ENCODE measurements around the gene DRAP1. TPM values are rescaled to one million over a fixed set of nuclear protein-coding genes. Genes with fewer than 3 reads are reported as not detected.

The DRAP1 gene
- total and polyA plus RNA-seq, 9 of the 15 experiments (the other 6 are each of a cell fraction or from before 2014, with no cell fraction given) = 9.6 to 200 (median 92.9) TPM

DNA sequence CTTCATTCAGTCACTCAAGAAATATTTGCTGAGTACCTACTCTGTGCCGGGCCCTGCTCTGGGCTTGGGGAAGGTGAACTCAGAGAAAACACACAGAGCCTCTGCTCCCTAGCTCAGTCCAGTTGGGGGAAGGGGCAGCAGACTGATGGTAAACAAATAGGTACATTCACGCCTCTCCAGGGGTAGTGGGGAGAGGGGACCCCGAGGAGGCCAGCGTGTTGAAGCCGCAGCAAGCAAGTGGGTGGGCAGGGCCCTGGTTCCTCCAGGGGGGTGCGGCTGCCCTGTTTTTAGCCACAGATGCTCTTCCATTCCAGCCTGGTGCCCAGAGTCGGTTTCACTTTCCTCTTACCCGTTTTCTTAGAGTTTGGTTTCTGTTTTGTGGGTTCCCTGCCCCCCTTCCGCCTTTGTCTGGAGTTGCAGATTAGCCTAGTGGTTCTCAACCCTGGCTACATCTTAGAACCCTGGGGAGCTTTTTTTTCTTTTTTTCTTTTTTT, 8.7 kb downstream of the DRAP1 start (continued):
- TF ChIP-seq ZNF175 (CRISPR knock-in tag; IDR thresholded peaks at IDR 0.05; ENCODE audit: low read depth) = no peak
- no peak for TF ChIP-seq MECOM (CRISPR knock-in tag; IDR thresholded peaks at IDR 0.05)
- TF ChIP-seq CBX5 (IDR thresholded peaks at IDR 0.05; ENCODE audit: borderline replicate concordance, low read depth) = no peak
- no peak for TF ChIP-seq MAFF (IDR thresholded peaks at IDR 0.05; ENCODE audit: low read length)
- no peak for TF ChIP-seq ELK3 (CRISPR knock-in tag; IDR thresholded peaks at IDR 0.05)
- TF ChIP-seq HNRNPK (IDR thresholded peaks at IDR 0.05; ENCODE audit: low read depth, low read length, poor library complexity, severe bottlenecking) = no peak
- TF ChIP-seq ZBTB2 (IDR thresholded peaks at IDR 0.05) = peak; percentile 19; the same call in 1 of the 2 replicates
- no peak for TF ChIP-seq CCAR2 (IDR thresholded peaks at IDR 0.05; ENCODE audit: low read depth, low read length)
- TF ChIP-seq, protein P1, sequence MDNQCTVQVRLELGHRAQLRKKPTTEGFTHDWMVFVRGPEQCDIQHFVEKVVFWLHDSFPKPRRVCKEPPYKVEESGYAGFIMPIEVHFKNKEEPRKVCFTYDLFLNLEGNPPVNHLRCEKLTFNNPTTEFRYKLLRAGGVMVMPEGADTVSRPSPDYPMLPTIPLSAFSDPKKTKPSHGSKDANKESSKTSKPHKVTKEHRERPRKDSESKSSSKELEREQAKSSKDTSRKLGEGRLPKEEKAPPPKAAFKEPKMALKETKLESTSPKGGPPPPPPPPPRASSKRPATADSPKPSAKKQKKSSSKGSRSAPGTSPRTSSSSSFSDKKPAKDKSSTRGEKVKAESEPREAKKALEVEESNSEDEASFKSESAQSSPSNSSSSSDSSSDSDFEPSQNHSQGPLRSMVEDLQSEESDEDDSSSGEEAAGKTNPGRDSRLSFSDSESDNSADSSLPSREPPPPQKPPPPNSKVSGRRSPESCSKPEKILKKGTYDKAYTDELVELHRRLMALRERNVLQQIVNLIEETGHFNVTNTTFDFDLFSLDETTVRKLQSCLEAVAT (IDR thresholded peaks at IDR 0.05) = 0 out of 4 replicates have a peak, but pooled peaks of 1 of the 2 experiments have one; percentile 54
- no peak for TF ChIP-seq ZEB2 (IDR thresholded peaks at IDR 0.05)
- TF ChIP-seq SRSF7 (optimal IDR thresholded peaks at IDR 0.05; ENCODE audit: low read depth, low read length) = no peak
- TF ChIP-seq PKNOX1 (IDR thresholded peaks at IDR 0.05) = no peak
- TF ChIP-seq, protein P2, sequence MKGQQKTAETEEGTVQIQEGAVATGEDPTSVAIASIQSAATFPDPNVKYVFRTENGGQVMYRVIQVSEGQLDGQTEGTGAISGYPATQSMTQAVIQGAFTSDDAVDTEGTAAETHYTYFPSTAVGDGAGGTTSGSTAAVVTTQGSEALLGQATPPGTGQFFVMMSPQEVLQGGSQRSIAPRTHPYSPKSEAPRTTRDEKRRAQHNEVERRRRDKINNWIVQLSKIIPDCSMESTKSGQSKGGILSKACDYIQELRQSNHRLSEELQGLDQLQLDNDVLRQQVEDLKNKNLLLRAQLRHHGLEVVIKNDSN (CRISPR knock-in tag; IDR thresholded peaks at IDR 0.05) = no peak
- peak; percentile 71; the same call in 1 of the 2 replicates for TF ChIP-seq ZNF592 (IDR thresholded peaks at IDR 0.05)
- no peak for TF ChIP-seq CBX1 (IDR thresholded peaks at IDR 0.05; ENCODE audit: low read depth)
- peak; percentile 55; the same call in 1 of the 2 replicates for TF ChIP-seq NFRKB (IDR thresholded peaks at IDR 0.05; ENCODE audit: low read depth)
- 0 out of 2 replicates have a peak, but pooled peaks have one; percentile 55 for TF ChIP-seq MTA1 (IDR thresholded peaks at IDR 0.05; ENCODE audit: borderline replicate concordance)
- no peak for TF ChIP-seq ZZZ3 (IDR thresholded peaks at IDR 0.05)
- no peak for TF ChIP-seq PURB (CRISPR knock-in tag; IDR thresholded peaks at IDR 0.05; ENCODE audit: low read depth)
- no peak for TF ChIP-seq OTX1 (CRISPR knock-in tag; IDR thresholded peaks at IDR 0.05)
